HepG2 (cell line): ENCODE data around the gene NCOA7. TPM values are rescaled to one million over a fixed set of nuclear protein-coding genes. Genes with fewer than 3 reads are reported as not detected.

Source experiments
- GLI4 ChIP-seq: sonication (generic); formaldehyde crosslinking; IDR thresholded peaks from 2 replicates; pipeline ENCODE4 v1.5.1; 2020; ENCODE audit warnings: missing genetic modification reagents, mild to moderate bottlenecking, moderate library complexity, borderline replicate concordance
- HDAC1 ChIP-seq: sonication (generic); formaldehyde crosslinking; IDR thresholded peaks from 2 replicates; pipeline ENCODE4 v1.5.1; 2020; ENCODE audit warnings: mild to moderate bottlenecking, missing genetic modification reagents
- NFYC ChIP-seq: IDR thresholded peaks from 2 replicates; pipeline ENCODE4 v1.6.1; 2016; ENCODE audit warnings: missing genetic modification reagents, missing compliant biosample characterization
- RFXAP ChIP-seq: sonication (generic); formaldehyde crosslinking; IDR thresholded peaks from 2 replicates; pipeline ENCODE4 v1.4.0; 2020; ENCODE audit warnings: missing genetic modification reagents, borderline replicate concordance
- SMC3 ChIP-seq: IDR thresholded peaks from 2 replicates; pipeline ENCODE4 v1.6.1; 2011; ENCODE audit warnings: low read length, improper control_type of control experiment
- ZBTB21 ChIP-seq: sonication (generic); formaldehyde crosslinking; IDR thresholded peaks from 2 replicates; pipeline ENCODE4 v1.4.0; 2020; ENCODE audit warnings: missing genetic modification reagents
- ZNF143 ChIP-seq: sonication (generic); formaldehyde crosslinking; IDR thresholded peaks from 2 replicates; pipeline ENCODE4 v1.4.0; 2020; ENCODE audit warnings: missing genetic modification reagents
- ZNF230 ChIP-seq: sonication (generic); formaldehyde crosslinking; IDR thresholded peaks from 2 replicates; pipeline ENCODE4 v1.4.0; 2020; ENCODE audit warnings: mild to moderate bottlenecking, missing genetic modification reagents
- ZNF263 ChIP-seq: sonication (generic); formaldehyde crosslinking; IDR thresholded peaks from 2 replicates; pipeline ENCODE4 v1.4.0; 2020; ENCODE audit warnings: missing genetic modification reagents
- ZNF501 ChIP-seq: sonication (generic); formaldehyde crosslinking; IDR thresholded peaks from 2 replicates; pipeline ENCODE4 v1.5.1; 2020; ENCODE audit warnings: mild to moderate bottlenecking, moderate library complexity, missing genetic modification reagents
- ZNF556 ChIP-seq: sonication (generic); formaldehyde crosslinking; IDR thresholded peaks from 2 replicates; pipeline ENCODE4 v1.4.0; 2020; ENCODE audit warnings: mild to moderate bottlenecking, missing genetic modification reagents, borderline replicate concordance
- ZNF589 ChIP-seq: sonication (generic); formaldehyde crosslinking; conservative IDR thresholded peaks from 2 replicates; pipeline ENCODE4 v1.8.0; 2022; ENCODE audit warnings: mild to moderate bottlenecking, moderate library complexity, missing genetic modification reagents
- ZNF598 ChIP-seq: sonication (generic); formaldehyde crosslinking; IDR thresholded peaks from 2 replicates; pipeline ENCODE4 v1.5.1; 2020; ENCODE audit warnings: mild to moderate bottlenecking, missing genetic modification reagents, borderline replicate concordance
- ZNF749 ChIP-seq: sonication (generic); formaldehyde crosslinking; IDR thresholded peaks from 2 replicates; pipeline ENCODE4 v1.8.0; 2022; ENCODE audit warnings: mild to moderate bottlenecking, missing genetic modification reagents, moderate library complexity, borderline replicate concordance
- ZNF766 ChIP-seq: sonication (generic); formaldehyde crosslinking; IDR thresholded peaks from 2 replicates; pipeline ENCODE4 v1.5.0; 2020; ENCODE audit warnings: missing genetic modification reagents, borderline replicate concordance
- polyA plus RNA-seq, 8 experiments: library from polyadenylated mRNA; depleted of rRNA in 3 of 8; stranded (reverse) in 7 of 8; unstranded in 1 of 8; fragments of >200 nt; fragmentation: Illumina TruSeq in 4 of 8; extraction: Trizol in 4 of 8; gene quantifications; 2 replicates each; pipeline versions ENCODE4 v1.2.1 to v1.2.3, GENCODE V29; 2011 to 2016; ENCODE audit warnings: low read depth in 4 of 8, missing spikeins in 1 of 8, mixed read lengths in 1 of 8; ENCODE audit not compliant: insufficient read depth in 1 of 8
- total RNA-seq, 5 experiments: library from RNA; depleted of rRNA; stranded (reverse); fragments of >200 nt; fragmentation: Illumina TruSeq; extraction: Trizol; gene quantifications; 2 replicates each; pipeline ENCODE4 v1.2.3, GENCODE V29; 2016; ENCODE audit warnings: low read depth in 1 of 5
- TF ChIP-seq, protein P1 (sequence below): sonication (generic); formaldehyde crosslinking; IDR thresholded peaks from 2 replicates; pipeline ENCODE4 v1.5.1; 2020; ENCODE audit warnings: missing genetic modification reagents, mild to moderate bottlenecking, borderline replicate concordance
- TF ChIP-seq, protein P2 (sequence below): sonication (generic); formaldehyde crosslinking; IDR thresholded peaks from 2 replicates; pipeline ENCODE4 v1.4.0; 2020; ENCODE audit warnings: missing genetic modification reagents
- TF ChIP-seq, protein P3 (sequence below): IDR thresholded peaks from 2 replicates; pipeline ENCODE4 v1.6.1; 2018; ENCODE audit warnings: missing genetic modification reagents, mild to moderate bottlenecking, missing compliant biosample characterization
- TF ChIP-seq, protein P4 (sequence below): sonication (generic); formaldehyde crosslinking; IDR thresholded peaks from 2 replicates; pipeline ENCODE4 v1.8.1; 2023; ENCODE audit warnings: mild to moderate bottlenecking, missing genetic modification reagents

Gene NCOA7
- total and polyA plus RNA-seq, 2 of the 13 experiments (the other 11 are each of a cell fraction or from before 2014, with no cell fraction given) = 13.6 to 20.8 TPM

DNA sequence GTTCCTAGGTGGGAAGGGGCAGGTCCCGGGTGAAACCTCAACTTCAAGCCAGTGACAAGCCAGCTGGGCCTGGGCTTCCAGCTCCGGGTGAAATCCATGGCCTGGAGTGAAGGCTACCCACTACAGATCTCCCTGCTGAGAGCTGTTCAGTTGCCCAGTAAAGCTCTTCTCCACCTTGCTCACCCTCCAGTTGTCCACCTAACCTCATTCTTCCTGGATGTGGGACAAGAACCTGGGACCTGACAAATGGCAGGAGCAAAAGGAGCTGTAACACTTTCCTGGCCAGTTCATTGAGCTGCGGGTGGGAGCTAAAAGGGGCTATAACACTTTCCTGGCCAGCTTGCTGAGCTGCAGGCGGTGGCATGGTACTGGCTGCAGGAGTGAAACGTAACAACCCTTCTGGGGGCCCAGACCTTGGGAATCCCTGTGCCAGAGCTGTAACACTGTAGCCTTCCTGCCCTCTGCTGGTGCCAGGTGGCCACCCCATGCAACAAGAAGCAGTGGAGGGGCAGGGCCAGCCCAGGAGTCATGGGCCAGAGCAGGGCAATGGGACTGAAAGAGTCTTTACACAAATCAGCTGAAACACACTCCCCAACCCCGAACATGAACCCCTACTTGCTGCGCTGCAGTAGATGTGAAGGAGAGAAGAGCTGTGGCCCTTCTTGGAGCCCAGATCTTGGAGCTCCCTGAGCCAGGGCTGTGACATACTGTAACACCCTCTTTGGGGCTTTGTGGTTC, 162.2 kb downstream of the NCOA7 start (continued):
- TF ChIP-seq, protein P1, sequence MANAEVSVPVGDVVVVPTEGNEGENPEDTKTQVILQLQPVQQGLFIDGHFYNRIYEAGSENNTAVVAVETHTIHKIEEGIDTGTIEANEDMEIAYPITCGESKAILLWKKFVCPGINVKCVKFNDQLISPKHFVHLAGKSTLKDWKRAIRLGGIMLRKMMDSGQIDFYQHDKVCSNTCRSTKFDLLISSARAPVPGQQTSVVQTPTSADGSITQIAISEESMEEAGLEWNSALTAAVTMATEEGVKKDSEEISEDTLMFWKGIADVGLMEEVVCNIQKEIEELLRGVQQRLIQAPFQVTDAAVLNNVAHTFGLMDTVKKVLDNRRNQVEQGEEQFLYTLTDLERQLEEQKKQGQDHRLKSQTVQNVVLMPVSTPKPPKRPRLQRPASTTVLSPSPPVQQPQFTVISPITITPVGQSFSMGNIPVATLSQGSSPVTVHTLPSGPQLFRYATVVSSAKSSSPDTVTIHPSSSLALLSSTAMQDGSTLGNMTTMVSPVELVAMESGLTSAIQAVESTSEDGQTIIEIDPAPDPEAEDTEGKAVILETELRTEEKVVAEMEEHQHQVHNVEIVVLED (CRISPR knock-in tag) = 0 out of 2 replicates have a peak, but pooled peaks have one; percentile 45
- TF ChIP-seq ZNF749 (0 out of 2 replicates have a peak, but pooled peaks have one; percentile 28), ZBTB21 (CRISPR knock-in tag) (no peak), ZNF143 (CRISPR knock-in tag) (0 out of 2 replicates have a peak, but pooled peaks have one; percentile 21), ZNF501 (CRISPR knock-in tag) (peak; percentile 26; the same call in 1 of the 2 replicates), ZNF263 (CRISPR knock-in tag) (0 out of 2 replicates have a peak, but pooled peaks have one; percentile 13), ZNF556 (CRISPR knock-in tag) (0 out of 2 replicates have a peak, but pooled peaks have one; percentile 45), GLI4 (CRISPR knock-in tag) (no peak), RFXAP (CRISPR knock-in tag) (peak; percentile 29; the same call in 1 of the 2 replicates), HDAC1 (CRISPR knock-in tag) (0 out of 2 replicates have a peak, but pooled peaks have one; percentile 11), ZNF598 (CRISPR knock-in tag) (peak; percentile 51; the same call in 1 of the 2 replicates), ZNF766 (CRISPR knock-in tag) (peak; percentile 85; the same call in 1 of the 2 replicates), ZNF589 (CRISPR knock-in tag) (0 out of 2 replicates have a peak, but pooled peaks have one; percentile 21), NFYC (CRISPR knock-in tag) (no peak), ZNF230 (CRISPR knock-in tag) (no peak), SMC3 (peak; percentile 64)
- TF ChIP-seq, protein P2, sequence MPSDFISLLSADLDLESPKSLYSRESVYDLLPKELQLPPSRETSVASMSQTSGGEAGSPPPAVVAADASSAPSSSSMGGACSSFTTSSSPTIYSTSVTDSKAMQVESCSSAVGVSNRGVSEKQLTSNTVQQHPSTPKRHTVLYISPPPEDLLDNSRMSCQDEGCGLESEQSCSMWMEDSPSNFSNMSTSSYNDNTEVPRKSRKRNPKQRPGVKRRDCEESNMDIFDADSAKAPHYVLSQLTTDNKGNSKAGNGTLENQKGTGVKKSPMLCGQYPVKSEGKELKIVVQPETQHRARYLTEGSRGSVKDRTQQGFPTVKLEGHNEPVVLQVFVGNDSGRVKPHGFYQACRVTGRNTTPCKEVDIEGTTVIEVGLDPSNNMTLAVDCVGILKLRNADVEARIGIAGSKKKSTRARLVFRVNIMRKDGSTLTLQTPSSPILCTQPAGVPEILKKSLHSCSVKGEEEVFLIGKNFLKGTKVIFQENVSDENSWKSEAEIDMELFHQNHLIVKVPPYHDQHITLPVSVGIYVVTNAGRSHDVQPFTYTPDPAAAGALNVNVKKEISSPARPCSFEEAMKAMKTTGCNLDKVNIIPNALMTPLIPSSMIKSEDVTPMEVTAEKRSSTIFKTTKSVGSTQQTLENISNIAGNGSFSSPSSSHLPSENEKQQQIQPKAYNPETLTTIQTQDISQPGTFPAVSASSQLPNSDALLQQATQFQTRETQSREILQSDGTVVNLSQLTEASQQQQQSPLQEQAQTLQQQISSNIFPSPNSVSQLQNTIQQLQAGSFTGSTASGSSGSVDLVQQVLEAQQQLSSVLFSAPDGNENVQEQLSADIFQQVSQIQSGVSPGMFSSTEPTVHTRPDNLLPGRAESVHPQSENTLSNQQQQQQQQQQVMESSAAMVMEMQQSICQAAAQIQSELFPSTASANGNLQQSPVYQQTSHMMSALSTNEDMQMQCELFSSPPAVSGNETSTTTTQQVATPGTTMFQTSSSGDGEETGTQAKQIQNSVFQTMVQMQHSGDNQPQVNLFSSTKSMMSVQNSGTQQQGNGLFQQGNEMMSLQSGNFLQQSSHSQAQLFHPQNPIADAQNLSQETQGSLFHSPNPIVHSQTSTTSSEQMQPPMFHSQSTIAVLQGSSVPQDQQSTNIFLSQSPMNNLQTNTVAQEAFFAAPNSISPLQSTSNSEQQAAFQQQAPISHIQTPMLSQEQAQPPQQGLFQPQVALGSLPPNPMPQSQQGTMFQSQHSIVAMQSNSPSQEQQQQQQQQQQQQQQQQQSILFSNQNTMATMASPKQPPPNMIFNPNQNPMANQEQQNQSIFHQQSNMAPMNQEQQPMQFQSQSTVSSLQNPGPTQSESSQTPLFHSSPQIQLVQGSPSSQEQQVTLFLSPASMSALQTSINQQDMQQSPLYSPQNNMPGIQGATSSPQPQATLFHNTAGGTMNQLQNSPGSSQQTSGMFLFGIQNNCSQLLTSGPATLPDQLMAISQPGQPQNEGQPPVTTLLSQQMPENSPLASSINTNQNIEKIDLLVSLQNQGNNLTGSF (CRISPR knock-in tag) = peak; percentile 66; the same call in 1 of the 2 replicates
- TF ChIP-seq, protein P3, sequence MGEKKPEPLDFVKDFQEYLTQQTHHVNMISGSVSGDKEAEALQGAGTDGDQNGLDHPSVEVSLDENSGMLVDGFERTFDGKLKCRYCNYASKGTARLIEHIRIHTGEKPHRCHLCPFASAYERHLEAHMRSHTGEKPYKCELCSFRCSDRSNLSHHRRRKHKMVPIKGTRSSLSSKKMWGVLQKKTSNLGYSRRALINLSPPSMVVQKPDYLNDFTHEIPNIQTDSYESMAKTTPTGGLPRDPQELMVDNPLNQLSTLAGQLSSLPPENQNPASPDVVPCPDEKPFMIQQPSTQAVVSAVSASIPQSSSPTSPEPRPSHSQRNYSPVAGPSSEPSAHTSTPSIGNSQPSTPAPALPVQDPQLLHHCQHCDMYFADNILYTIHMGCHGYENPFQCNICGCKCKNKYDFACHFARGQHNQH (CRISPR knock-in tag) = 0 out of 2 replicates have a peak, but pooled peaks have one; percentile 40
- TF ChIP-seq, protein P4, sequence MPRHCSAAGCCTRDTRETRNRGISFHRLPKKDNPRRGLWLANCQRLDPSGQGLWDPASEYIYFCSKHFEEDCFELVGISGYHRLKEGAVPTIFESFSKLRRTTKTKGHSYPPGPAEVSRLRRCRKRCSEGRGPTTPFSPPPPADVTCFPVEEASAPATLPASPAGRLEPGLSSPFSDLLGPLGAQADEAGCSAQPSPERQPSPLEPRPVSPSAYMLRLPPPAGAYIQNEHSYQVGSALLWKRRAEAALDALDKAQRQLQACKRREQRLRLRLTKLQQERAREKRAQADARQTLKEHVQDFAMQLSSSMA = peak; percentile 11; the same call in 1 of the 2 replicates
